Esophagus muscularis mucosa (tissue), 4 donors: ENCODE data around the gene USP32. TPM values are rescaled to one million over a fixed set of nuclear protein-coding genes. Genes with fewer than 3 reads are reported as not detected.

Experiments used
- DNase-seq: peaks from one replicate; pipeline ENCODE4 v3.0.0-alpha.2; 2017; ENCODE audit errors: extremely low spot score
- H3K27ac ChIP-seq, 4 donors: fragments of 200-600 bp; sonication (generic); replicated peaks in 1 of 4; 1 replicate in 3 of 4; 2 replicates in 1 of 4; pipeline ENCODE4 v1.5.1; 2016 to 2019; ENCODE audit warnings: mild to moderate bottlenecking in 1 of 4
- H3K27me3 ChIP-seq, 4 donors: fragments of 200-600 bp; sonication (generic); one replicate each; pipeline versions ENCODE4 v1.5.1 to v1.6.0; 2016 to 2019
- H3K36me3 ChIP-seq, 4 donors: fragments of 200-600 bp; sonication (generic); one replicate each; pipeline ENCODE4 v1.5.1; 2016 to 2019
- H3K4me1 ChIP-seq, 4 donors: fragments of 200-600 bp; sonication (generic); one replicate each; pipeline ENCODE4 v1.5.1; 2016 to 2019
- H3K4me3 ChIP-seq, 4 donors: fragments of 200-600 bp; sonication (generic); 1 replicate in 2 of 4; 2 replicates in 2 of 4; pipeline ENCODE4 v1.5.1; 2016 to 2019; ENCODE audit warnings: mild to moderate bottlenecking in 4 of 4, moderate library complexity in 1 of 4
- H3K9me3 ChIP-seq, 4 donors: fragments of 200-600 bp; sonication (generic); 1 replicate in 3 of 4; 2 replicates in 1 of 4; pipeline ENCODE4 v1.5.1; 2016 to 2019
- CTCF ChIP-seq, 3 experiments: fragments of 200-600 bp in 2 of 3; fragments of 450-650 bp in 1 of 3; sonication (generic) in 2 of 3; IDR thresholded peaks; one replicate each; pipeline ENCODE4 v1.5.1; 2017 to 2019; ENCODE audit warnings: antibody characterized with exemption in 3 of 3, mild to moderate bottlenecking in 2 of 3, moderate library complexity in 1 of 3
- EP300 ChIP-seq: sonication (generic); formaldehyde crosslinking; IDR thresholded peaks from one replicate; pipeline ENCODE4 v1.6.1; 2017; ENCODE audit warnings: antibody characterized with exemption
- POLR2A ChIP-seq: fragments of 450-650 bp; IDR thresholded peaks from one replicate; pipeline ENCODE4 v1.6.1; 2017; ENCODE audit warnings: antibody characterized with exemption, moderate library complexity, mild to moderate bottlenecking, low read depth
- POLR2AphosphoS5 ChIP-seq, 2 donors: sonication (generic); formaldehyde crosslinking; IDR thresholded peaks; one replicate each; pipeline ENCODE4 v1.6.1; 2017; ENCODE audit warnings: antibody characterized with exemption in 2 of 2
- WGBS: methylation state at CpG from one replicate; pipeline ENCODE4 v1.1.5; 2018; 5-methylcytosine and 5-hydroxymethylcytosine counted together
- intact Hi-C: fragments of 100-400 bp; cut with DNase I; formaldehyde crosslinking; loops from one replicate; pipeline ENCODE4 v1.15.1; 2023
- total RNA-seq, 4 donors: library from RNA; depleted of rRNA; stranded (reverse); fragments of >200 nt; gene quantifications; one replicate each; pipeline versions ENCODE4 v1.1.0 to v1.2.1, GENCODE V29; 2016

Gene USP32
- total RNA-seq, 4 donors from 2014 or later: 42.3 to 65.8 (median 47.9) TPM

- no peaks in the 10 kb centered on the region for H3K9me3 ChIP-seq
- peaks cover 0 to 24% (median 2%) of the 10 kb centered on the region in 4 donors for H3K36me3 ChIP-seq
- no peaks in the 10 kb centered on the region for H3K4me1 ChIP-seq
- DNase-seq: no peak
- WGBS: 91% methylated on average over 3 of the region's 3 CpGs
- no peak for TF ChIP-seq CTCF (IDR thresholded peaks at IDR 0.05)
- no peak for TF ChIP-seq POLR2A
- TF ChIP-seq POLR2AphosphoS5 (IDR thresholded peaks at IDR 0.05): no peak
- TF ChIP-seq EP300: no peak
- no peak overlapping the region for H3K27ac ChIP-seq
- H3K27me3 ChIP-seq: no peaks in the 10 kb centered on the region
- intact Hi-C loops: no loop called here
- no peak overlapping the region for H3K4me3 ChIP-seq
These were observed 98.2 kb downstream of the USP32 start for GRCh38 chr17:60293580-60294335.

- TF ChIP-seq POLR2AphosphoS5 (IDR thresholded peaks at IDR 0.05) (no peak), CTCF (IDR thresholded peaks at IDR 0.05) (no peak)
- Histone ChIP-seq H3K4me1 (no peaks in the 10 kb centered on the region), H3K4me3 (no peak overlapping the region), H3K36me3 (peaks cover 0 to 32% (median 5%) of the 10 kb centered on the region in 4 donors), H3K9me3 (no peaks in the 10 kb centered on the region), H3K27ac (no peak overlapping the region), H3K27me3 (no peaks in the 10 kb centered on the region)
- intact Hi-C loops: no loop called here
- DNase-seq: no peak
- WGBS: 100% methylated on average over 1 of the region's 1 CpG
These were observed 99.2 kb downstream of the USP32 start for GRCh38 chr17:60292697-60293096.

- no peak for DNase-seq
- no peaks in the 10 kb centered on the region for H3K27me3 ChIP-seq
- intact Hi-C loops: no loop called here
- no peak overlapping the region for H3K27ac ChIP-seq
- H3K36me3 ChIP-seq: peaks cover 0 to 34% (median 14%) of the 10 kb centered on the region in 4 donors
- H3K9me3 ChIP-seq: no peaks in the 10 kb centered on the region
- H3K4me1 ChIP-seq: peaks cover 0 to 5% (median 0%) of the 10 kb centered on the region in 4 donors
- 97% methylated on average over 1 of the region's 1 CpG for WGBS
- no peak for TF ChIP-seq CTCF (IDR thresholded peaks at IDR 0.05)
- TF ChIP-seq POLR2AphosphoS5 (IDR thresholded peaks at IDR 0.05): no peak
- TF ChIP-seq EP300: no peak
- TF ChIP-seq POLR2A: no peak
- H3K4me3 ChIP-seq: no peak overlapping the region
These were observed 107.2 kb downstream of the USP32 start for GRCh38 chr17:60284709-60285108.

- intact Hi-C loops: no loop called here
- 95% methylated on average over 3 of the region's 3 CpGs for WGBS
These were observed 108.1 kb downstream of the USP32 start for GRCh38 chr17:60283816-60284215.

More at GRCh38 chr17:60283816-60284215, 108.1 kb downstream of the USP32 start:
- no peak overlapping the region for H3K27ac ChIP-seq
- peaks cover 0 to 5% (median 0%) of the 10 kb centered on the region in 4 donors for H3K4me1 ChIP-seq
- no peak for TF ChIP-seq CTCF (IDR thresholded peaks at IDR 0.05)
- no peak for TF ChIP-seq EP300
- no peak for TF ChIP-seq POLR2AphosphoS5 (IDR thresholded peaks at IDR 0.05)
- no peak overlapping the region for H3K4me3 ChIP-seq
- H3K27me3 ChIP-seq: no peaks in the 10 kb centered on the region
- no peak for DNase-seq
- peaks cover 0 to 25% (median 14%) of the 10 kb centered on the region in 4 donors for H3K36me3 ChIP-seq
- no peaks in the 10 kb centered on the region for H3K9me3 ChIP-seq
